ENCODE measurements around the gene ZNF44. TPM values are rescaled to one million over a fixed set of nuclear protein-coding genes. Genes with fewer than 3 reads are reported as not detected.

The ZNF44 gene
- total and polyA plus RNA-seq, 9 of the 15 experiments (the other 6 are each of a cell fraction or from before 2014, with no cell fraction given) = 2.6 to 8.3 (median 4.4) TPM

- TF ChIP-seq ZNF274 (IDR thresholded peaks at IDR 0.05; ENCODE audit: borderline replicate concordance, low read depth, low read length) = peak; percentile 74
- TF ChIP-seq LEF1 (IDR thresholded peaks at IDR 0.05) = 0 out of 2 replicates have a peak, but pooled peaks have one; percentile 17
- TF ChIP-seq ZNF280A (IDR thresholded peaks at IDR 0.05; ENCODE audit: low read depth, partially characterized antibody) = peak; percentile 47
- no peak for TF ChIP-seq GATAD2B (IDR thresholded peaks at IDR 0.05; ENCODE audit: borderline replicate concordance)
- TF ChIP-seq MCM3 (IDR thresholded peaks at IDR 0.05) = no peak
- no peak for TF ChIP-seq HMGXB4 (CRISPR knock-in tag; IDR thresholded peaks at IDR 0.05)
- no peak for TF ChIP-seq MTA3 (IDR thresholded peaks at IDR 0.05; ENCODE audit: borderline replicate concordance)
- no peak for TF ChIP-seq PHF20 (IDR thresholded peaks at IDR 0.05; ENCODE audit: partially characterized antibody)
Observed at GRCh38 chr19:12272980-12273901, 21.4 kb downstream of the ZNF44 start (continued).

Measured in K562 (cell line).